Iris pigment epithelial cell (primary cell): Measurements from ENCODE around the gene LRP8.

Experiments used
- DNase-seq: peaks from one replicate; pipeline ENCODE4 v3.0.0-alpha.2; 2011; ENCODE audit warnings: low read depth

The LRP8 gene

DNA sequence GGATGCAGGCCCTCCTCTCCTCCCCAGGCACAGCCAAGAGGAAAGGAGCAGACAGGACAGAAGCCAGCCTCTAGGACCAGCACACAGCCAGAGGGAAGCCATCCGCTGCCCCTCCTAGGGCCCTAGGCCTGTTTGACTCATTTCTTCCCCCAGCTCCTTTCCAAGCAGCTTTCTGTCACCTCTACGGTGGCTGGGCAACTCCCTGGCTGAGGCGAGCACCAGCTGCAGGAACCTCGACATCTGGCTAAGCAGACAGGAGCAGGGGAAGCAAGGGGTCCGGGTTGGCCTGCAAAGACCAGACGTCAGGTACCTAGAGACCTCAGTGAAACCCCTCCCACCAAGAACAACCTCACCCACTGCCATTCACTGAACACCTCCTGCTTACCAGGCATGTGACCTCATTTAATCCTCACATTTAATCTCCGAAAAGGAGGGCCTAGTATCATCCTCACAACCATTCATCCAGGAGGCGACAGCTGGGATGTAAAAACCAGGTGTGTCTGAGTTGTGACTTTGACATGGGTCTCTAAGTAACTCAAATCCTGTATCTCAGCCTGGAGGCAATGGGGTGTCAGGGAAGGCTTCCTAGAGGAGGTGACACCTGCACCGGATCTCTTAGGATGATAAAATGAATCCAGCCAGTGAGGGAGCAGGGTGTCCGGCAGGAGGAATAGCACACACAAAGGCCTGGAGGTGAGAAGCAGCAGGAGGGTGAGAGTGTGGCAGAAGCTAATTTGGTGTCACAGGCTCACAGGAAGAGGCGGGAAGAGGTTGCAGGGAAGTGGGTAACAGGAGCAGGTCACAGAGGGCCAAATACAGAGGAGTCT, 5.9 kb downstream of the LRP8 start:
- no peak for DNase-seq

- no peak for DNase-seq
Observed at GRCh38 chr1:53321366-53321765, 6.5 kb downstream of the LRP8 start.

- no peak for DNase-seq
Observed at GRCh38 chr1:53320646-53321045, 7.2 kb downstream of the LRP8 start.

GRCh38 chr1:53319296-53320101, 8.4 kb downstream of the LRP8 start:
- DNase-seq: no peak

DNA sequence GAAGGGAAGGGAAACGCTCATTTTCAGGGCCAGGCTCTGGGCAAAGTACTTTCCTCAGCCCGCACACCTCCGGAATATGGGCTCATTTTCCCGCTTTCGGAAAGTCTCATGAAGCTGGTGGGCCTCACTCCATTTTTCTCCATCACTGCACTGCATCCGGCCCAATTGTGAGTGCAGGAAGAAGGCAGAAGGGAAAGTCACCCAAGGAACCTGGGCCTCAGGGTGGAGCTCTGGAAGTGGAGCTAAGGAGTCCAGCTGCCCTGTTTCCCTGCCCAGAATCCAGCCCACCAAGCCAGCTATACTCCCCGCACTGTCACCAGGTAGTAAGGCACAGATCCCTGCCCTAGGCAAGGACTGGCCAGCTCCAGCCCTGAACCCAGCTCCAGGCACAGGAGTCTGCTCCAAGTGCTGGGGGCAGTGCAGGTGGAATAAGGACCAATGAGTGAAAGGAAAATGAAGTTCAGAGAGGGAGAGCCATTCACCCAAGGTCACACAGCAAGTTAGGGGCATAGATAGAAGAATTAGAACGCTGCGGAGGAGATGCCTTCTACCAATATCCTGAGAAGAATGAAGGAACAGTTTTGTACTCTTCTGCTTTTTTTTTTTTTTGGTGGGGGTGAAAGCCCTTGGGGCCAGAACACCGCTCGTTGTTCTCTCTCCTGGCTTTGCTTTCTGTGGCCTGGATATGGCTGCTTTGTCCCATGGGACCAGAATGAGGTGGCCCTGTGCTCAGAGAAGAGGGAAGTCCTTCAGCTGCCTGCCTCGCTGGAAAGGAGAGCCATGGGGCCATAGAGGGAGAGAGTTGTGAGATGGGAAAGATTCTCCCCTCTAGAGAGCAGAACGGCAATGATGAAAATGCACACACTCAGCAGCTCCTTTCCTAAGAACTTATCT, 10.0 kb downstream of the LRP8 start:
- DNase-seq: no peak

DNA sequence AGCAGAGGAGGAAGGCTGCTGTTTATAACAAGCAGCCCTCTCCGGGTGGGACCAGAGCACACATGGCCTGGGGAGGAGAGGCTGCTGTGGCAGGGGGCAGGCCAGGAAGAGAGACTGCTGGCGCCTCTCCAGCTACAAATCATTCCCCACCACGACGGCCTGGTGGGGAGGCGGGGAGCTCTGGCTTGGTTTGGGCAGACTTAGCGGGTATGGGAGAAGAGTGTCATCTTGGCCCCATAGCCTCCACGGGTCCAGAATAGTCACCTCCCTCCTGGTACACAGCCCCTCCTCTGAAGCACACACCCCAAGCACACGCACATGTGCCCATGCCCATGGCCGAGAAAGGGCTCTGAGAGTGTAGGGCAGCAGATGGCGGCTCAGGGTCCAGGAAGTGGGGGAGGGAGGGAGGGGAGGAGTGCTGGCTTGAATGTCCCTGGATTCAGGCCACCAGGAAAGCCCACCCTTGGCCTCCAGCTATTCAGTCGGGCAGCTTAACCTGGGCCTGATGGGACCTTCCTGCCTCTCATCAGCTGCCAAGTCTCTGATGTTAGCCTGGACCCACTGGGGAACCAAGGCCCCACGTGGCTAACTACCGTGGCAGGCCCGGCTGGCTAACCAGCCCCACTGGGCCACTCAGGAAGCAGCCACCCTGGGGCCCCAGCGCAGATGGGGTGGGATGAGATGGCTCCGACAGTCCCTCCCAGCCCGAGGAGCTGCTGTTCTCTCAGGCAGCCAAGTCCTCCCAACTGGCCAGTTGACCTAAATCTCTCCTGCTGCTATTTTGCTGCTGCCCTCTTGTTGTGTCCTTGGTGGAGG, 10.9 kb downstream of the LRP8 start:
- no peak for DNase-seq

GRCh38 chr1:53316424-53316765, 11.5 kb downstream of the LRP8 start:
- no peak for DNase-seq

DNA sequence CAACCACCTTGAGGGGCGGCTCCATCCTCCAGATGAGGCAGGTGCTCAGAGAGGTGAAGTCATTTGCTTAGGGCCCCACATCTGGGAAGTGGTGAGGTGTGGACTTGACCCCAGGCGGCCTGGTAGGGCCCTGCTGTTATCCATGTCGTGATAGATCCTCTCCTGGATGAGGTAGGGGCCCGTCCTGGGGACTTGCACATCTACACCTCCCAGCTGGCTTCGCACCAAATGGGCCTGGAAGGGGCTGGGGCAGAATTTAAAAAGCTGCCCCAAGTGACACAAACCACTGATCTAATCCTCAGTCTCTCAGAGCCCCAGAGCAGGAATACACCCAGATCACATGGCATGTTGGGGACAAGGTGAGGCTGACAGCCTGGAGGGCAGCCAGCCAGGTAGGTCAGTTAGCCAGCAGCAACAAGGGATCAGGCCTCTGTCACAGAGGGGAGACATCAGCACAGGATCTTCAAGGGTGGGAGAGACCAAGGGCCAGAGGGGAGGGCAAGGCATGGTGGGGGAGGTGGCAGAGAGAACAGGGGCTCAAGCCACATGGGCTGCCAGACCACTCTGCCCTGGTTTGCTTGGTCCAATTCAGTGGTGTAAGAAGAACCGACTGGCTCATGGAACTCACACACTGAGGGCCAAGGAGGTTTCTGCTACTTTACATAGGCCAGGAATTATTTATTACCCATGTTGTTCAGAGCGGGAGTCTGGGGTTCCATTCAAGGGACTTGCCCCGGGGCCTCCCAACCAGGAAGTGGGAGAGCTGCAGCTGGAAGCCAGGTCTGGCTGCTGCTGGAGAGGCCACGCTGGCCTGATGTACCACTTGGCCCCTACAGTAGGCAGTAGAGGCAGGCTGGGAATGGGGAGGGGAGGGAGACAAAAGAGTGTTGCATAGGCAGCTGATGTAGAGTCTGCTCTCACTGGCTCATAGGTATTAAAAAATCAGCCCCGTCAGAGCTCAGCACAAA, 12.1 kb downstream of the LRP8 start:
- DNase-seq: peak; percentile 32

DNA sequence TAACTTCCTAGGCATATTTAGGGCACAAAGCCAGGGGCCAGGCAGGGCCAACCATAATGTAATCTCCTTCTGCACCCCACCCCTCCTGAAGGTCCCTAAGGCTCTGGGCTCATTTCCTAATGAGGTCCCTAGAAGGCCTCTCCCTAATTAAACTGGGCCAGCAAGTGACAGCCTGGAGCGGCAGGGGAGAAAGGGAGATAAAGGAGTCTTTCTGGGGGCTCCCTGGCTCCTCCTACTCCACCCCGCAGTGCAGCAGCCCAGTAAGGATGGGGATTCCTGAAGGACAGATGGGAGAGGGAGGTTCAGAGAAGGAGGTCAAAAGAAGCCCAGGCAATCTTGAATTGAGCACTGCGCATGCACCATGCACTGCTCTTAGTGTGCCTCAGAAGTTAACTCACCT, 12.8 kb downstream of the LRP8 start:
- DNase-seq: no peak

DNA sequence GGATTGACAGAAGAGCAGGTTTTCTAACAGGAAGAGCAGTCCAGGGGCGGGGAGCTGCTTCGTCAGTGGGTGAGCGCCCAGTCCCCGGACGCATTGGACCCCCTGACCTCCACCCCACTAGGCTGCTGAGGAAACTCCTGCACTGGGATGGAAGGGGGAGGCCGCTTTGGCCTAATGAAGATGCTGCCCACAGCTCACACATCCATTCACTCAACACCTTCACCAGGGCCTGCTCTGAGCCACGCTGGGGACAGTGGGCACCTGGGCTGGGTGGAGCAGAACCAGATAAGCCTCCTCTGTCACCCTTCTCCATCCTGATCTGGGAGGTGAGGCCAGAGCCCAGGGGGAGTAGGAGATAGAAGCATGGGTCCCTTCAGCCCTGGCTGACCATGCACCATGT, 13.3 kb downstream of the LRP8 start:
- no peak for DNase-seq

DNA sequence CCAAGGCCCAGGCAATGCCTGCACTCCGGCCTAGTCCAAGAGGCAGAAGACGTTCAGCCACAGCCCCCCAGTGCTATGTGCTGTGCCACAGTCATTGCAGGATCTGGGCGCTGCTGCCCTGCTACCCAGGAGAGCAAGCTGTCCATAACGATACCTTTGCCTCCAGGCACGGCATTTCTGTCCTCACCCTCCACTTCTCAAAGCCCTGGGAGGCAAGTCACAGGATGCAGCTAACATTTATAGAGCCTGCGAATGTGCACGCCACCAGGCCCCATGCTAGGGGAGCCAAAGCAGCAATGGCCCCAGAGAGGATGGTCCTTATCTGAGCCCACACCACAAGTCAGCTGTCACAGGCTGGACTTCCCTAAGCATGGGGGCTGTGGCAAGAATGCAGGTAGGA, 13.8 kb downstream of the LRP8 start:
- no peak for DNase-seq

DNA sequence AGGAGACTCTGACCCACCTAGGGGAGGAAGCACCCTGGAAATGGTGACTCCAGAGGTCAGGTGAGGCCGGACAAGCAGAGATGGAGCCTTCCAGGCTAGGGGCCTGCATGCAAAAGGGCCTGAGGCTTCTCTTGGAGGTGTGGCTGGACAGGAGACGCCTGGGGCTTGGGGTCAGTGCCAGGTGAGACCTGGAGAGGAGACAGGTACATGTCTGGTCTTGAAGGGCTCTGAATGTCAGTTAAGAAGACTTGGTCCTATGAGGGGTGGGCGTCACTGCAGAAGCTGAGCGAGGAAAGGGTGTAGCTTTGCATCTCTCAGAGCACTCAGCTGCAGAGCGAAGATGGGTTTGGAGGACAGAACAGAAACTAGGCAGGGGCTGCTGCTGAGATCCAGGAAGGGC, 14.3 kb downstream of the LRP8 start:
- DNase-seq: no peak

GRCh38 chr1:53311702-53312305, 16.1 kb downstream of the LRP8 start:
- DNase-seq: no peak

DNA sequence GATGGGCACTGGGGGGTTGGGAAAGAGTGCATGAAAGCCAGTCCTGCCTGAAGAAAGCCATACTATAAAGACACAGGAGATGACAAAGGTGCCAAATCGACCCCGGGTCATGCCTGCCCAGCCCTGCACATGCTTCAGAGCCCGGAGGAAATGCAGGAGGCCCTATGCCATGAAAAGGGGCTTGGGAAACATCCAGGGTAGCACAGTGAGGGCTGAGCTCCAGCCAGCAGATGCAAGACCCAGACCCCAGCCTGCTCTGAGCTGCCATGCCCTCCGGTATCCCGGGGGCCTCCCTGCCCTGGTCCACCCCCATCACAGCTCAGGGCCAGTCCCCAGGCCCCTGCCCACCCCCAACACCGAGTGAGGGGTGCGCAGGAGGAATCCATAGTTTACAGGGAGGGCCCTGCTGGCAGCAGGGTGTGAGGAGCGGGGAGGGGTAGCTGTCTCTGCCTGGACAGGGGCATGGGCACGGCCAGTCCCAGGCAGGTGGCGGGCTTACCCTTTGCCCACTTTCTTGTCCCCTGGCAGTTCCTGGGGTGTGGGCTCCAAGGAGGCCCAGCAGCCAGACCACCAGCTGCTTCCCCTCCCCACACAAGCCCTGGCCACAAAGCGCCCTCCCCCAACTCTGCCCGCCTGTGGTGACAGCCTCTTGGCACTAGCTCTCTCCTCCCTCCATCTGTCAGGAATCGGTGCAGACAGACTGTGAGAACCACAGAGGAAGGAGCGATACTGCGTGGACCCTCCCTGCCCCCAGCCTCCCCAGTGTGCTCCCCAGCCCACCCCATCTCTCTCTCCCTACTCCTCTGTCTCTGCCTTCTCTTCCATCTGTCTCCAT, 16.8 kb downstream of the LRP8 start:
- DNase-seq: no peak

GRCh38 chr1:53309802-53310201, 18.1 kb downstream of the LRP8 start:
- no peak for DNase-seq

DNA sequence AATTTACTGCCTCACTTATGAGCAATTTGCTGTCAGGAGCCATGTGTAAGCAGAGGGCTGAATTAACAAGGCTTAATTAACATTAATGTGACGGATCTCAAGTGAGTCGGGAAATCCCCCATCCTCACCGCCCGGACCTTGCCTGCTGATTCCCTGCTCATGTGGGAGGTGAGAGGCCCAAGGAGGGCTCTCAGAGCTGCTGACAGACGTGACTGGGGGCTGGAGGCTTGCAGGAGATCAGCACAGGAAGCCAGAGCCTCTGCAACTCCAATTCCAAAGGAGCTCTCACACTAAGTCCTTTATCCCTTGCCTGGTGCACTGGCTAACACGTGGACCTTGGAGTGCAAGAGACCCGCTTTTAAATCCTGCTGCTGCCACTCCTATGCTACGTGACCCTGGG, 19.4 kb downstream of the LRP8 start:
- no peak for DNase-seq

- DNase-seq: no peak
Observed at GRCh38 chr1:53307037-53307436, 20.8 kb downstream of the LRP8 start.

- DNase-seq: peak; percentile 22
Observed at GRCh38 chr1:53306168-53306567, 21.7 kb downstream of the LRP8 start.

GRCh38 chr1:53305650-53306049, 22.2 kb downstream of the LRP8 start:
- DNase-seq: no peak
